ENCODE results near the gene MX2.

Gene MX2

DNA sequence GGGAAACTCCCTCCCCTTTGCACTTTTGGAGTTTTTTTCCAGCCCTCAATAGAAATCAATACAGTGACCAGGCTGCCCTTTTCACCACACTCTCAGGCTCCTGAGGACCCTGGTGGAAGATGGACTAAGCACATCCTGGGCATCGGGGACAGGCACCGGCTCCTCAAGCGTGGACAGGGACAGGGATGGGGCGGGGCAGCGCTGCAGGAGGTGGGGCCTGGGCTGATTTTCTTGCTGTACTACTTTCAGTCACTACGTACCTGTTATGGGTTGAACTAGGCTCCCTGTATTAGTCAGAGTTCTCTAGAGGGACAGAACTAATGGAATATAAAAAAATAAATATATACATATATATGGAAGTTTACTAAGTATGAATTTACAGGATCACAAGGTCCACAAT lies 2.5 kb downstream of the MX2 start:
- DNase-seq (ENCODE audit: low read depth in 2 of 2) = no peak

DNA sequence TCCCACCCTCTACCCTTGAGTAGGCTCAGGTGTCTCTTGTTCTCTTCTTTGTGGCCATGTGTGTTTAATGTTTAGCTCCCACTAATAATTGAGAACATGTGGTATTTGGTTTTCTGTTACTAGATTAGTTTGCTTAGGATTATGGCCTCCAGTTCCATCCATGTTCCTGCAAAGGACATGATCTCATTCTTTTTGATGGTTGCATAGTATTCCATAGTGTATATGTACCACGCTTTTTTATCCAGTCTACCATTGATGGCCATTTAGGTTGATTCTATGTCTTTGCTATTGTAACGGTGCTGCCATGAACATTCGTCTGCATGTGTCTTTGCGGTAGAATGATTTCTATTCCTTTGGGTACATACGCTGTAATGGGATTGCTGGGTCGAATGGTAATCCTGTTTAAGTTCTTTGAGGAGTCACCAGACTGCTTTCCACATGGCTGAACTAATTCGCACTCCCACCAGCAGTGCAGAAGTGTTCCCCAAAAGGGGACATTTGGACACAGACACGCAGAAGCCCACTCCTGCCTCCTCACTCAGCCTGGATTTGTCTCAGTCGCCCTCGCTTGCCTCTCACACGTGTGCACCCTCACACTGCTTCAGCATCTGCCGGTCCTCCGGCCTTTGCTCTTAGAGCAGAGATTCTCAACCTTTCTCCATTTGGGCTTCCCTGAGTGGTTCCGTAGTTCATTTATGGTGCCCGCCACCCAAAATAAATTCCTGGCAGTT lies 3.7 kb downstream of the MX2 start:
- no peak for DNase-seq (ENCODE audit: low read depth in 2 of 2)

DNA sequence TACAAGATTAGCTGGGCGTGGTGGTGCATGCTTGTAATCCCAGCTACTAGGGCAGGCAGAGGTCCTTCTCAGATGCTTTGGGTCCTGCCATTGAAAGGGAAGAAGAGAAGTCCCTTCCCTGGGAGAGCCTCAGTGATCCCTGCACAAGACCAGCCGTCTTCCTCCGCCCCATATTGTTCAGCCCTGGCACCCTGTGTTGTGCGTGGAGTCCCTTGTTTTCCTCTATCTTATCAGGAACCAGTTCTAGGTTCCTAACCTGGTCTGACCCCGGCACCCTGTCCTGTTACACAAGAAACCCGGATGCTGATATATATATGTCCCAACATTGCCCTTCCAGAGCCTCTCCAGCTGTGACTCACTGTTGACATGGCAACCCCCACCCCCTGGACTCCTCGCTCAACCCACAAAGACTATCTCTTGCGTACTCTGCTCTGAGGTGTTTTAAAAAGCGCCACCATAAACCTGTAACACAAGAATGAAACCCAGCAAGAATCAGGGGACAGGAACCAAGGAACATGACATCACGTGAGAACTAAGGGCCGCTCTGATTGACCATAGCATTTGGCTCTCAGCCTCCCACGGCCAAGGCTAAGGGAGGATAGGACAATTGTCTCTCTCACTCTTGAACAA lies 4.8 kb downstream of the MX2 start:
- DNase-seq (ENCODE audit: low read depth in 2 of 2) = no peak

DNA sequence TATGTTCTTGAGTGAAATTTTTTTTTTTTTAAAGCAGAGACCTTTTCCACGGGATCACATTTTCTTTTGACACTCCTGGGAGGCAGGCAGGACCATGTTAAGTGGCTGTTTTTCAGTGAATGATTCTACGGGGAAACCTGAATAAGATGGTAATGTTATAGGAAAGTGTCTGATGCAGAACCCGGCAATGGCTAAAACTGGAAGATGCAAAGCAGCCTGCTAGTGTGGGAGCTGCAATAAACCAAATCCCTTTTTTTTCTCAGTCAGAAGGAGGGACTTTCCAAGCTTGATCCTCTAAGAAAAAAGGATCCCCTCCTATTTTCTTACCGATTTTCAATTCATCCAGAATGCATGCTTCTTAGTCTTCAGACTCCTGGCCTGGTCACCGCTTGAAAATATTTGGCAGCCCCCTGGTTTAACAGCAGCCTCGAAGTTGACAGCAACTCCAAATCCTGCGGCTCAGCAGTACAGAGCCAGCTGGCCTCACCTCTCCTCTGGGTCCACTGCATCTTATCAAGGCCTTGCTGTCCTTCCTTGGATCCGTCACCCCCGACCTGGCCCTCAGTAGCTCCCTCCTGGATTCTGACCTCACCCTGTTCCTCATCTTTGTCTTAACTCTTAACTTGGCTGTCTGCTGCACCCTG lies 5.6 kb downstream of the MX2 start:
- no peak for DNase-seq (ENCODE audit: low read depth in 2 of 2)

DNA sequence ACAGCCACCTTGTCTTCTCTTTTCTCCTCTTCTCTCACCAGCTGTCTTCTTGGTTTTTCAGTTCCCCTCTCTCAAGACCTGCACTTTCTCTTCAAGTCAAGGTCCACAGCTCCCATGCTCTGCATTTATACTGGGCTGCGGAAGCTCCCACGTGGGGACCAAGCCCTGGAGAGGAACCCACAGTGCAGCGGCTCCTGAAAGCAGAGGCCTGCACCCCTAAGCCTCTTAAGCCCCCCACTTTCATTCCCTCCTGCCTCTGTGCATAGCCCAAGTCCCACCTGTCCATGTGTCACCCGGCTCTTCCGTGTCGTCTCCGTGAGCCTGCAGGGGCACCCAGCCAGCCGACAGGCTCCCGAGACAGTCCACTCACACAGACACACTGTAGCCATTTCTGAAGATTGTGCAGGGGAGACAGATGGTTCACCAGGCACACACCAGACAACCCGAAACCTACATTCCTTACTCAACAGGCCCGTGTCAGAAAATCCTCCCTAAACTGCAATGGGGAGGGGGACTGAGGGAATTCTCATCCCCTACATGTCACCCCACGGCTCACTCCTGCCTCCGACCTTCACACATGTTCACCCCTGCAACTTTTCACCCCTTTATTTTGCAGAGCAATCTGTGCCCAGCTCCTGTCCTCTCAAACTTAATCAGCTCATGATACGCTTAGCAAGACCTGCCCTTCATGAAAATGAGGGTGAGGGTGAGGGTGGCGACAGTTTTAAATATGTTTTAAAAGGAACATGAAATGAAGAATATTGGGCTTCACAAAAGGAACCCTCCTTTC lies 6.3 kb downstream of the MX2 start:
- DNase-seq (ENCODE audit: low read depth in 2 of 2) = no peak

DNA sequence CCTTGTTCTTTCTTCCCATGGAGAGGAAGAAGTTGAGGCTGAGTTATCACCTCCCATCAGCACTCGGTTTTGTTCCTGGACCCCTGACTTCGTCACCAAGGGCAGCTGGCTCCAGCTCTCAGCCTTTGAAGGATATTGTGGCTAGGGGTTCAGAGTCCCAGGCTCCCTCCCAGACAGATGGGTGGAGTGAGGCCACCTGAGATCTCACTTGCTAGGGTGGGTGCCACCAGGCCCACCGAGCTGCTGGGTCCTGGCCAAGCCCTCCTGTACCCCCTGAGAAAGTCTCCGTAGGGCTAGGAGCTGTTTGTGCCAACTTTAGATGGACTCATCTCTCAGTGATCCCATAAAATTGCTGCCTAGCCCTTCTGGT lies 6.9 kb downstream of the MX2 start:
- no peak for DNase-seq (ENCODE audit: low read depth in 2 of 2)

DNA sequence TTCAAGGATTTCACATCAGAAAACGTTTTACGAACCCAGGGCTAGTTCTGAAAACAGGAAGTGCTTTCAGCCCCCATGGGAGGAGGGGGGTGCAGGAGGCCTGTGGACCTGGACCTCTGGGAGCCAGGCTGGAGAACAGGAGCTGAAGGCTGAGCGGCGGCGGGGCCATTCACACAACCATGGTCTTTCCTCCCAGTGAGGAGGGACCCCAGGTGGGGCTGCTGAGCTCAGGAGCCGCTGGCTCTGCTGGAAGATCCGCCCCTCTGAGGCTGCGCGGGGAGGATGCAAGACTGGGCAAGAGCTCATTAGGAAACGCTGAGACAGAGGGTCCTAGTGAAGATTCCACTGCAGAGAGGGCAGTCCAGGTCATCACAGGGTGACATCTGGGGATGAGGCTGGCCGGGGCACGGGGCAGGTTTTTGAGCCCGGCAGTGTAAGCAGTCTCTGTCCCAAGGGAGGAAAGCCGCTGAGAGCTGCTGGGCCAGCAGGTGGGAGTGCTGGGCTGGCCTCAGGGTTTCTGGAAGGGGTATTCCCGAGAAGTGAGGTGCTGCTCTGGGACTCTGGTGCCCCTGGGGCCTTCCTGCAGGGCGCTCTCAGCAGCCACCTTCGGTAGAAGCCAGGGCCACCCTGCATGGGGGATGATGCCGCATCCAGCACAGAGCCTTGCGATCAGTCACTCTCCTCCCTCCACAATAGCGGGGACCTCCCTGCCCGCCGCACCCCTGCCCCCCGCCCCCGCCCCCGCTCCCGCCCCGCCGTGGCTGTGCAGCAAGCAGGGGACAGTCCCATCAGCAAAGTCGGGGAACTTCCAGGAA lies 7.5 kb downstream of the MX2 start:
- DNase-seq (ENCODE audit: low read depth in 2 of 2) = peak in 1 of 2 donors; percentile 12

DNA sequence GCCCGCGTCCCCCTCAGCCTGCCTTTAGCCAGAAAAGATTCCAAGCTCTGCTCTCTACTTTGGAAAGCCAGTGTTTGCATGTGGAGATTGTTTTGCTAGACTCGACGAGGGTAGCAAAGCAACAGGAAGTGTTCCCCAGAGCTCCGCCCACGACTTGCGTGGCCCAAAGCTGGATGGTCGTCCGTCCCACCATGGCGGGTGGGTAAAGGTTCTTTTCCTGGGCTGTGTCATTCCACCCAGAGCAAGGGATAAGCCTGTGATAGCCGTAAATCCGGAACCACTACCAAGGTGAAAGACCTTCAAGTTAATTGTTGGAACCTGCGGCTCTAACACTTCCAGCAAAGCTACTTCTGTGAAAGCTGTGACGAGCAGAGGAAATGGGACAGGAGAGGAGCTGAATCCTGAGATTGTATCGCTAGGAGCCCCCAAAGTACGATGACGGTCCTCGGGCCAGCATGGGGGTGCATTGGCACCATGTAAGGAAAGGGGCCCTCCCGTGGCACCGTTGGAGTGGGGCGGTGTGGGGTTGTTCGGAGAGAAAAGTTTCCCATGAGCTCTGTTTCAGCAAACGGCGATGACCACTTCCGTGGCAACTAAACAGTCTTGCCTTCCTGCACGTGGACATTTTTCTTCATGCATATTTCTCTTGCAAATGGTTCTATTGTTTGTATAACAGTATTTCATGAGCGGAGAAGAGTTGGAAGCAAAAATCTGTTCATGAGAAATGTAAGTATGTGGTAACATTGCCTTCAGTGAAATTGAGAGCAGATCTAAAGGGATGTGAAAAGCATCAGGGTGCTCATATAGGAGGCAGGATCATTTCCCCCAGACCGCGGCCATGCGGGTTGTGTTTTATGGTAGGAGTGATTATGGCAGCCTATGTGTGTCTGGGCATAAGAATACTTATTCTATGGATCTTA lies 8.4 kb downstream of the MX2 start:
- no peak for DNase-seq (ENCODE audit: low read depth in 2 of 2)

DNA sequence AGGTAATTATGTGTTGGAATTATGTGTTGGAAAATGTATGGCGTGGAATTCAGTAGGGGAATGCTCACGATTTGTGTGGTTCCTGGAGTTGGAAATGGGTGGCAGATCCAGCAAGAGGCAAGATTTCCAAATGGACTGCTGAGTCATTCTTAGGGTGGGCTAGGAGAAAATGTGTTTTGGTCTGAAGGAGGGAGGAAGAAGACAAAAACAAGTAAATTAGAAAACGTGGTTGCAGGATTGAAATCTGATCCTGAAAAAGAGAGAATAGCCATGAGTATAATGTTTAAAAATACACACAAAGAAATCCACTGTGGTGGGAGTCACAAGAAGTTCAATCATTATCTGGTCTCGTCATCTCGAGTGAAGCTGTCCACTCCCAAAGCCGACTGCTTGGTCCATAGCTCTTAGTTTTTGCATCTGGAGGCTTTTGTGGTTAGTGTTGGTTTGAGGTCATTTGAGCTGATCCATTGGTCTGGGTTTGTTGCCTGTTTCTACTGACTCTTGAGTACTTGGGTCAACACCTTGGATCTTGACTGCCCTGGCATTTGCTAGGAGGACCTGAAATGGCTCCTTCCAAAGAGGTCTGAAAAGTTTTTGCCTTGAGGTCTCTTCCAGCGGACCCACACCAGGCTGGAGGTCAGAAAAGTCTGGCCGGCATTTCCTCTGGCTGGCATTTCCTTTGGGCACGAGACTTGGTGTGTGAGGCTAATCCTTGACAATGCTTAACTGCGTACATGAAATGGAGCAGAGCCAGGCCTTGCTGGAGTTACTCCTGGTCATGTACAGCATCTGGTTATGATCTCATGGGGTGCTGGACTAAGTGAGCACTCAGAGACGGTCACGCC lies 9.2 kb downstream of the MX2 start:
- no peak for DNase-seq (ENCODE audit: low read depth in 2 of 2)

DNA sequence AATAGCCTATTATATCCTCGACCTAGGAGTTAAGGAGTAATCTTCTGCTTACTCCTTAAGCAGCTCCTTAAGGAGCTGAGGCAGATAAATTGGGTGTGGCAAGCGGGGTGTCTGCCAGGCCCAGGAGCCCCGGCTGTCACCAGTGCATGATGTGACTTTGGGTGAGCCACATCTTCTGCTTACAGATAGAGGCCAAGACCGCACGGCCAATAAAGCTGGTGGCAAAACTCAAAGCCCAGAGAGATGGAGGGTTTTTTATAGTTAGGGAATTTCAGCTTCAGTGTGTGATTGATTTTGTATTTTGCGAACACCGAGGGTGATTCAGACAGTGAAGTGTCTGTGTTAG lies 9.8 kb downstream of the MX2 start:
- no peak for DNase-seq (ENCODE audit: low read depth in 2 of 2)

DNA sequence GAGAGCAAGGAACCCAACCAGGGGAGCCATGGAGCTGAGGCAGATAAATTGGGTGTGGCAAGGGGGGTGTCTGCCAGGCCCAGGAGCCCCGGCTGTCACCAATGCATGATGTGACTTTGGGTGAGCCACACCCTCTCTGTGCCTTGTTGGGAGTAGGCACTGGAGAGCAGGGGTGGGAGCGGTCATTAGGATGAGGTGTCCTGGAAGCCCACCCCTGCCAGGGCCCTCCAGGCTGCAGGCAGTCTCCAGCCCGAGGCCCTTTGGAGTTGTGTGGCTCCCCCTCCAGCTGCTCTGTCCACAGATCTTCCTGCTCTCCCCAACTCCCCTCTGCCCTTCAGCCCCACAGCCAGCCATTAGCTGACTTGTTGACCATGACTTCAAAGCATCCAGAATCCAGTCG lies 11.4 kb downstream of the MX2 start:
- DNase-seq (ENCODE audit: low read depth in 2 of 2) = no peak

DNA sequence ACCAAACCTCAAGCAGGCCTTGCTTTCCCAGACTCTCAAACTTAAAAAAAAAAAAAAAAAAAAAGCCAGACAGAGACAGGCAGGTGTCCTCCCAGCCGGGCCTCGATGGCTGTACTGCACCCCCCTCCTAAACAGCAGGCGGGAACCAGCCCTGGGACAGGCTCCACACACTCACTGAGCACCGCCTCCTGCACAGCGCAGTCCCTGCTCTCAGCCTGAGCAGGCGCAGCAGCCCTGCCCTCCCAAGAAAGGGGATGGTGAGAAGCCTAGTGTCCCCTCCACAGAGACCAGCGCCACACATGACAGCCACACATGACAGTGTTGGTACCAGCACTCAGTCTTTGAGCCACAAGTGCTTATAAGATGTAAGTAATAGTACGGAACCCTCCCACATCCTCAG lies 11.9 kb downstream of the MX2 start:
- no peak for DNase-seq (ENCODE audit: low read depth in 2 of 2)

DNA sequence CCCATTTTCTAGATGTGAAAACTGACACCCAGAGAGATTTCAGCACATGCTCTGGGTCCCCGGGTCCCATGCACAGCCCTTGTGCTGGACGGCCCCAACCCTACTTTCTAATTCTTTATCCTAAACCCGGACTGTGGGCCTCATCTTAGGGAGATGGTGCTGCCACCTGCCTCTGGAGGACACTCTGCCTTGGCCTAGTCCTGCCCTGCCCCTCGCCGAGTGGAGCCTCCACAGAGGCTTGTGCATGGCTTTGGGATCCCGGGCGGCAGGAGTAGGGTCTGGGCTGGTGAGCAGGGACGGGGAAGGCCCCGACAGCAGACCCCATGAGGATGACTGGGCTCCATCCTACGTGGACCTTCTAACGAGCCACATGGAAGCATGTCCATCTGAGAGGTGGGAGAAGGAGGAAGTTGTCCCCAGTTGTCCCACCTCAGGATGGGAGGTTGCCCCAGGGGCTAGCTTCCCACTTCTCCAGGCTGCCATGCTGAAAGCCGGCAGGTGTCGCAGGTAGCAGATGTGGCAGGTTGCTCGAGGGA lies 12.4 kb downstream of the MX2 start:
- no peak for DNase-seq (ENCODE audit: low read depth in 2 of 2)

DNA sequence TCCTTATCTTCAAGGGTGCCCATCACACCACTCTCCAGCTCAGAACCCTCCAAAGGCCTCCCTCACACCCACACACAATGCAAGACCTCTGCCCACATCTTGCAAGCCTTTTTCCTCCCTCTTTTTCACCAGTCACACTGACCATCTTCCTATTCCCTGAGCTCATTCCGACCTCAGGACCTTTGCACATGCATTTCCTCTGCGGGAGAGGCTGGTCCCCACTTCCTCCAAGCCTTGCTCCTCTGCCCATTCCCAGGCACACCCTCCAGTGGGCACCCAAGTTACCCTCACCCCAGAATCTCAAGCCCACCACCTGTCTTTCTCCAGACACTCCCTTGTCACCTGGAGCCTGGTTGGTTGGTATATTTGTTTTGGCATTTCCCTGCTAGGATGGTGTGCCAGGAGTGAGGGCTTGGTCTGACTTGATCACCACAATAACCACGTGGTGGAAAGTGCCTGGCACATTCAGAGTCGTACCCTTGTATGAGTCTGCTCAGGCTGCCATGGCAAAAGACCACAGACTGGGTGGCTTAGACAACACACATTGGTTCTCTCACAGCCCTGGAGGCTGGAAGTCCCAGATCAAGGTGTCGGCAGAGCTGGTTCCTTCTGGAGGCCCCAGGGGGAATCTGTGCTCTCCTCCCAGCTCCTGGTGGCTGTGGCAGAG lies 13.2 kb downstream of the MX2 start:
- DNase-seq (ENCODE audit: low read depth in 2 of 2) = no peak

DNA sequence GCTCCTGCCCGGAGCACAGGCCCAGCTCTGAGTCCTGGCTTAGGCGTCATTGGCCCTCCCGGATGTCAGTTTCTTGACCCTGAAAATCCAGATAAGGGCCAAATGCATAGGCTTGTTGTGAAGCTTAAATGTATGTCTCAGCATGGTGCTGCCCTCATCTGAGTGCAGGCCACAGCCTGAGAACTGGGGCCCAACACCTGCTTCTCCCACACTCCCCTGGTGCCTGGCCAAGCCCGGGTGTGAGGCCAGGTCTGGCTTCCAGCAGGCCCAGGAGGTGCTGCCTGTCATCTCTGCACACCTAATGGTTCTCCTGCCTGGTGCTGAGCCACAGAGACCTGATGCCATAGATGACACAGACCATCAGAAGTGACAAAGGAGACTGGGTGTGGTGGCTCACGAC lies 14.0 kb downstream of the MX2 start:
- DNase-seq (ENCODE audit: low read depth in 2 of 2) = no peak

DNA sequence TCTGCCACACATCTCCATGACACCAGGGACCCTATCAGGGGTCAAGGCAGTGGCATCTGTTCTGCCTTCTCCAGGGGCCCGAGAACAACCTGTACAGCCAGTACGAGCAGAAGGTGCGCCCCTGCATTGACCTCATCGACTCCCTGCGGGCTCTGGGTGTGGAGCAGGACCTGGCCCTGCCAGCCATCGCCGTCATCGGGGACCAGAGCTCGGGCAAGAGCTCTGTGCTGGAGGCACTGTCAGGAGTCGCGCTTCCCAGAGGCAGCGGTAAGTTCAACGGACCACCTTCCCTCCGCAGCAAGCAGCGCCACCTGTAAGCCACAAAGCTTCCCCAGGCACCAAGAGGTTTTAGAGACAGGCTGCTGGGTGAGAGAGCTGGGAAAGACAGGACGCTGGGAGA lies 15.9 kb downstream of the MX2 start:
- DNase-seq (ENCODE audit: low read depth in 2 of 2) = no peak

DNA sequence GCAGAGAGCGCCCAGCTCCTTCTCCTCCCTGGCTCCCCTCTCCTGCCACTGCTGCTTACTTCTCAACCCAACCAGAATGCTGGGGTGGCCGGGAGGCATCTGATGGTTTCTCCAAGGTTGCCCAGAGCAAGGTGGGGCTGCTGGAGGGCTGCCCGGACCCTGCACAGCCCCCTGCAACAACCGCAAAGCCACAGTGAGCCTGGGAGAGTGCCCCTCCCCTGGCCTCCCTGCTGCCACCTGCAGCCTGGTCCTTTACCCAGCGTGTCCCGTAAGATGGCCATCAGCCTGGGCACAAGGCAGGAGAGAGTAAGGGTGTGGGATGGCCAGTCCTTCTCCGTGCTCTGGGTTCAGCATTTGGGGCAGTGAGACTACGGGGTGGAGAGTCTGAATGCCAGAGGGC lies 17.0 kb downstream of the MX2 start:
- no peak for DNase-seq (ENCODE audit: low read depth in 2 of 2)

DNA sequence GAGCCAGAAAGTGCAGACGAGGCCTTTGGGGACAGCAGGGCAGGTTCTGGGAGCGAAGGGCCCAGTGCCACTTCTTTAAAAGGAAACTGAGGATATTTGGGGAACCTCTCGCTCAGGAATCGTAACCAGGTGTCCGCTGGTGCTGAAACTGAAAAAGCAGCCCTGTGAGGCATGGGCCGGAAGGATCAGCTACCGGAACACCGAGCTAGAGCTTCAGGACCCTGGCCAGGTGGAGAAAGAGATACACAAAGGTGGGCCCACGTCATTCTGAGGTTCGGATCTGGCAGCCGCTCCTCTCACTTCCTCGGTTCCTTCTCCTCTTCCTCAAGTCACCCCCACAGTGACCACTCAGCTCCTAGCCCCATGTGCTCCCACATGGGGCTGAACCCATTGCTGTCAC lies 18.1 kb downstream of the MX2 start:
- no peak for DNase-seq (ENCODE audit: low read depth in 2 of 2)

DNA sequence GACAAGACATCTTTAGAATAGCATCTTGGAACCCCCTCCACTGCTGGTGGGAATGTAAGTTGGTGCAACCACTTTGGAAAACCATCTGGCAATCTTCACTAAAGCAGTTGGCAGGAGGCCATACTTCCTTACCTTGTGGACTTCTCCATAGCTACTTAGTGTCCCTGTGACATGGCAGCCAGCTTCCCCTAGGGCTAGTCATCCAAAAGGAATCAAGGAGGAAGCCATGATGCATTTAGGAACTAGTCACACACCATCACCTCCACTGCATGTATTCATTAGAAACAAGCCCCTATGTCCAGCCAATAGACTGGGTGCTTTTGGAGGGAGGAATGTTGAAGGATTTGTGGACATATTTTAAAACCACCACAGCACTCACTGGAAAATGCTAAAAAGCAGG lies 19.9 kb downstream of the MX2 start:
- DNase-seq (ENCODE audit: low read depth in 2 of 2) = no peak

All from stimulated activated CD4-positive, alpha-beta T cell treated with anti-CD3 and anti-CD28 coated beads, Interleukin-1b, Interleukin-23, amount 100 ng/mL, for 4 hours (primary cell).